HG02981 (cell line): Measurements from ENCODE around the gene ENDOG.
"Not testable (repeated sequence)": the region's sequence is repeated elsewhere in the genome, so short reads cannot be mapped to it uniquely, and the experiment has no call there.

Experiments
- ATAC-seq: cut with Tn5 transposase; IDR thresholded peaks from one replicate; pipeline ENCODE4 v1.9.1; 2021; ENCODE audit warnings: mild to moderate bottlenecking, moderate library complexity; ENCODE audit not compliant: unreplicated experiment

Gene ENDOG

GRCh38 chr9:128860937-128861336 is 42.6 kb downstream of the ENDOG start:
- no peak for ATAC-seq

- no peak for ATAC-seq
These were observed 43.2 kb downstream of the ENDOG start for GRCh38 chr9:128861501-128861900.

- ATAC-seq = no peak
These were observed 44.1 kb downstream of the ENDOG start for GRCh38 chr9:128862401-128862851.

- no peak for ATAC-seq
These were observed 45.3 kb downstream of the ENDOG start for GRCh38 chr9:128863647-128864046.

GRCh38 chr9:128870128-128870940 is 52.0 kb downstream of the ENDOG start:
- no peak for ATAC-seq

GRCh38 chr9:128870941-128871265 is 52.6 kb downstream of the ENDOG start:
- not testable (repeated sequence) for ATAC-seq
